Hepatocyte (in vitro differentiated cells): ENCODE results near the gene ARHGEF38. TPM values are rescaled to one million over a fixed set of nuclear protein-coding genes. Genes with fewer than 3 reads are reported as not detected.

Experiments used
- DNase-seq: peaks from one replicate; pipeline ENCODE4 v3.0.0-alpha.2; 2016; ENCODE audit warnings: low spot score
- H2AFZ ChIP-seq: fragments of 200-600 bp; sonication (generic); 2 replicates; pipeline ENCODE4 v1.6.0; 2016; ENCODE audit warnings: antibody characterized with exemption, mild to moderate bottlenecking
- H3K27ac ChIP-seq: fragments of 200-600 bp; sonication (generic); 2 replicates; pipeline ENCODE4 v1.5.1; 2016; ENCODE audit warnings: mild to moderate bottlenecking
- H3K27me3 ChIP-seq: fragments of 200-600 bp; sonication (generic); 2 replicates; pipeline ENCODE4 v1.6.1; 2016
- H3K36me3 ChIP-seq: fragments of 200-600 bp; sonication (generic); replicated peaks from 2 replicates; pipeline ENCODE4 v1.5.1; 2016; ENCODE audit warnings: low read depth; ENCODE audit not compliant: insufficient read depth
- H3K4me1 ChIP-seq: fragments of 200-600 bp; sonication (generic); 2 replicates; pipeline ENCODE4 v1.5.1; 2016; ENCODE audit warnings: mild to moderate bottlenecking, moderate library complexity; ENCODE audit not compliant: insufficient read depth
- H3K4me2 ChIP-seq: fragments of 200-600 bp; sonication (generic); 2 replicates; pipeline ENCODE4 v1.6.0; 2016
- H3K4me3 ChIP-seq: fragments of 200-600 bp; sonication (generic); 2 replicates; pipeline ENCODE4 v1.5.1; 2016; ENCODE audit warnings: mild to moderate bottlenecking
- H3K79me2 ChIP-seq: fragments of 200-600 bp; sonication (generic); 2 replicates; pipeline ENCODE4 v1.6.0; 2017; ENCODE audit warnings: mild to moderate bottlenecking
- H3K9me2 ChIP-seq: fragments of 200-600 bp; sonication (generic); replicated peaks from 2 replicates; pipeline ENCODE4 v1.6.0; 2017; ENCODE audit warnings: mild to moderate bottlenecking; ENCODE audit not compliant: insufficient read depth
- H3K9me3 ChIP-seq: fragments of 200-600 bp; sonication (generic); 2 replicates; pipeline ENCODE4 v1.5.1; 2016; ENCODE audit warnings: low read depth, mild to moderate bottlenecking
- H4K20me1 ChIP-seq: fragments of 200-600 bp; sonication (generic); 2 replicates; pipeline ENCODE4 v1.6.0; 2016; ENCODE audit warnings: mild to moderate bottlenecking; ENCODE audit not compliant: insufficient read depth, poor library complexity, severe bottlenecking
- EZH2 ChIP-seq: fragments of 200-600 bp; sonication (generic); IDR thresholded peaks from 2 replicates; pipeline ENCODE4 v1.6.1; 2016; ENCODE audit warnings: antibody characterized with exemption, mild to moderate bottlenecking, borderline replicate concordance
- EZH2phosphoT487 ChIP-seq: fragments of 200-600 bp; sonication (generic); IDR thresholded peaks from one replicate; pipeline ENCODE4 v1.6.1; 2018; ENCODE audit warnings: antibody characterized with exemption, mild to moderate bottlenecking, low read depth, moderate library complexity; ENCODE audit not compliant: unreplicated experiment, severe bottlenecking
- WGBS: methylation state at CpG from one replicate; pipeline ENCODE4 v1.1.6; 2016; ENCODE audit warnings: low lambda C conversion rate; ENCODE audit errors: missing lambda C conversion rate; 5-methylcytosine and 5-hydroxymethylcytosine counted together
- polyA plus RNA-seq: library from polyadenylated mRNA; unstranded; fragments of >200 nt; fragmentation: Nextera tagmentation; extraction: Ambion mirVana; gene quantifications from 2 replicates; pipeline ENCODE4 v1.2.1, GENCODE V29; 2016
- total RNA-seq: library from RNA; depleted of rRNA; stranded (reverse); fragments of >200 nt; gene quantifications from 2 replicates; pipeline ENCODE4 v1.2.3, GENCODE V29; 2014
- TF ChIP-seq, protein P1 (sequence below): fragments of 200-600 bp; sonication (generic); IDR thresholded peaks from 2 replicates; pipeline ENCODE4 v1.5.1; 2016; ENCODE audit warnings: antibody characterized with exemption, mild to moderate bottlenecking; ENCODE audit not compliant: poor library complexity

The ARHGEF38 gene
- total and polyA plus RNA-seq, 2 experiments from 2014 or later = 2.0 to 4.0 TPM

DNA sequence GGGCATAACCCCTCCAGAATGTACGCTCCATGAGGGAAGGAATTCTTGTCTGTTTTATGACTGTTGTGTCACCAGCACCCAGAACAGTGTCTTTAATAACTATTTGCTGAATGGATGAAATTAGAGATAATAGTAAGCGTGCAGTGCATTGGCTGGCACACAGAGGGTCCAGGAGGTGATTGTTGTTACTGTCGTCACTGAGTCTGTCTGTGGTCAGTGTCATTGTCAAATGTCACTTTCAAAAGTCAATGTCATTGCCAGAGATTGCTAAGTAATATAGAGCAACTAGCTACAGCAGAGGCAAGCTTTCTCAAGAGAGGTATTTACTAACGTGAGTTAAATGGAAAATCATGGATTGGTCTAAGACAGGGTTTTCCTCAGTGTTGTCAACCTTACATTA is 70.7 kb downstream of the ARHGEF38 start:
- no peak for TF ChIP-seq EZH2
- H3K27ac ChIP-seq = no peak overlapping the region
- DNase-seq = no peak
- no peaks in the 10 kb centered on the region for H3K36me3 ChIP-seq
- H3K4me1 ChIP-seq = no peaks in the 10 kb centered on the region
- no peaks in the 10 kb centered on the region for H3K9me3 ChIP-seq
- H4K20me1 ChIP-seq = no peaks in the 10 kb centered on the region
- H3K79me2 ChIP-seq = no peaks in the 10 kb centered on the region
- 84% methylated on average over 4 of the region's 4 CpGs for WGBS
- no peak overlapping the region for H3K4me2 ChIP-seq
- H3K27me3 ChIP-seq = no peaks in the 10 kb centered on the region
- H3K9me2 ChIP-seq = no peaks in the 10 kb centered on the region
- no peak overlapping the region for H3K4me3 ChIP-seq
- H2AFZ ChIP-seq = no peak overlapping the region

DNA sequence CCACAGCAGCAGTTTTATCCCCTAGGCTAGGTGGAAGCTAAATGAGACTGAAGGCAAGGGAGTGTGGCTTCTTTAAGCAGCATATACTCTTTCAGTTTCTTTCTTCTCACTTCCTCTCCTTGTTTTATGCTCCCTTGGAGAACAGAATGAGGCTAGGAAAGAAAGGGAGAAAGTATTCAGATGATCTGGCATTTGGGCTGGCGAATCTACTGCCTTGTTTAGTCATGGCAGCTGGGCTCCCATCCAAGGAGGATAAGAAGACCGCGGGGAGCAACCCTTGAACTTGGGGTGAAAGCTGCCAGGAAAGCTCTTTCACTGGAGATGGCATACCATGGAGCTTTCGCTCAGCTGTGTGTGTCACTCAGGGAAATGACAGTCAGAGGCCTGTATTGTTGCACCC is 72.1 kb downstream of the ARHGEF38 start:
- DNase-seq = no peak
- Histone ChIP-seq H3K27me3 (no peaks in the 10 kb centered on the region), H3K9me2 (no peaks in the 10 kb centered on the region), H3K79me2 (no peaks in the 10 kb centered on the region), H3K4me2 (no peak overlapping the region), H3K36me3 (no peaks in the 10 kb centered on the region), H3K27ac (no peak overlapping the region), H3K4me1 (no peaks in the 10 kb centered on the region), H3K9me3 (no peaks in the 10 kb centered on the region), H3K4me3 (no peak overlapping the region), H2AFZ (no peak overlapping the region), H4K20me1 (no peaks in the 10 kb centered on the region)
- TF ChIP-seq EZH2phosphoT487 = no peak
- TF ChIP-seq, protein P1, sequence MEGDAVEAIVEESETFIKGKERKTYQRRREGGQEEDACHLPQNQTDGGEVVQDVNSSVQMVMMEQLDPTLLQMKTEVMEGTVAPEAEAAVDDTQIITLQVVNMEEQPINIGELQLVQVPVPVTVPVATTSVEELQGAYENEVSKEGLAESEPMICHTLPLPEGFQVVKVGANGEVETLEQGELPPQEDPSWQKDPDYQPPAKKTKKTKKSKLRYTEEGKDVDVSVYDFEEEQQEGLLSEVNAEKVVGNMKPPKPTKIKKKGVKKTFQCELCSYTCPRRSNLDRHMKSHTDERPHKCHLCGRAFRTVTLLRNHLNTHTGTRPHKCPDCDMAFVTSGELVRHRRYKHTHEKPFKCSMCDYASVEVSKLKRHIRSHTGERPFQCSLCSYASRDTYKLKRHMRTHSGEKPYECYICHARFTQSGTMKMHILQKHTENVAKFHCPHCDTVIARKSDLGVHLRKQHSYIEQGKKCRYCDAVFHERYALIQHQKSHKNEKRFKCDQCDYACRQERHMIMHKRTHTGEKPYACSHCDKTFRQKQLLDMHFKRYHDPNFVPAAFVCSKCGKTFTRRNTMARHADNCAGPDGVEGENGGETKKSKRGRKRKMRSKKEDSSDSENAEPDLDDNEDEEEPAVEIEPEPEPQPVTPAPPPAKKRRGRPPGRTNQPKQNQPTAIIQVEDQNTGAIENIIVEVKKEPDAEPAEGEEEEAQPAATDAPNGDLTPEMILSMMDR = no peak
- TF ChIP-seq EZH2 = no peak
- 85% methylated on average over 4 of the region's 4 CpGs for WGBS

GRCh38 chr4:105625214-105625613 is 72.8 kb downstream of the ARHGEF38 start:
- no peak for TF ChIP-seq EZH2phosphoT487
- TF ChIP-seq, protein P1 = no peak
- TF ChIP-seq EZH2 = no peak
- Histone ChIP-seq H3K4me2 (no peak overlapping the region), H3K27ac (no peak overlapping the region), H3K36me3 (no peaks in the 10 kb centered on the region), H3K9me3 (no peaks in the 10 kb centered on the region), H3K4me1 (no peaks in the 10 kb centered on the region), H2AFZ (no peak overlapping the region), H4K20me1 (no peaks in the 10 kb centered on the region), H3K79me2 (no peaks in the 10 kb centered on the region), H3K27me3 (no peaks in the 10 kb centered on the region), H3K4me3 (no peak overlapping the region), H3K9me2 (no peaks in the 10 kb centered on the region)
- no peak for DNase-seq
- WGBS = 97% methylated on average over 1 of the region's 1 CpG

DNA sequence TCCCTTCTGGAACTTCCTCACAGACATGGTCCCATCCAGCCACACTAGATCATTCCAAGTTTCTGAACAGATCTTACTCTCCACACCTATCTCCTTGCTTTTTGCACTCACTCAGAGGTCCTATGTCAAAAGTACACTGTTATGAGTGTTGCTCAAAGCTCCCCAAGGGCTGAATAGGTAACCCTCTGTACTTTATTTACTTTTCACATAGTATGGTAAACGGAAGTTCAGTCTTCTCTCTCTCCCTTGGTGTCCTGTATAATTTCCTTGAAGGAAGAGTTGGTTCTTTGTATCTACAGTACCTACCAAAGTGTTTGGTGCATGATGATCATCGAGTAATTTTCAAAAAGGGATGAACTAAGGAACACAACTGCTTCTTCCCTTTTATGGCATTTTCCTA is 74.4 kb downstream of the ARHGEF38 start:
- no peaks in the 10 kb centered on the region for H3K27me3 ChIP-seq

More for the DNA sequence above, 74.4 kb downstream of the ARHGEF38 start:
- TF ChIP-seq EZH2phosphoT487 (no peak), EZH2 (no peak)
- TF ChIP-seq, protein P1 = no peak
- no peak overlapping the region for H2AFZ ChIP-seq
- no peaks in the 10 kb centered on the region for H3K9me2 ChIP-seq
- H3K9me3 ChIP-seq = no peaks in the 10 kb centered on the region
- H3K36me3 ChIP-seq = no peaks in the 10 kb centered on the region
- no peaks in the 10 kb centered on the region for H3K79me2 ChIP-seq
- H3K4me1 ChIP-seq = no peaks in the 10 kb centered on the region
- H4K20me1 ChIP-seq = no peaks in the 10 kb centered on the region
- no peak overlapping the region for H3K27ac ChIP-seq
- H3K4me3 ChIP-seq = no peak overlapping the region
- no peak overlapping the region for H3K4me2 ChIP-seq
- WGBS = 74% methylated on average over 2 of the region's 2 CpGs
- DNase-seq = no peak
